Measurements from ENCODE around the gene CREB5. TPM values are rescaled to one million over a fixed set of nuclear protein-coding genes. Genes with fewer than 3 reads are reported as not detected.

Gene CREB5
- total and polyA plus RNA-seq, 7 donors: 0.86 to 33.8 (median 16.6) TPM

DNA sequence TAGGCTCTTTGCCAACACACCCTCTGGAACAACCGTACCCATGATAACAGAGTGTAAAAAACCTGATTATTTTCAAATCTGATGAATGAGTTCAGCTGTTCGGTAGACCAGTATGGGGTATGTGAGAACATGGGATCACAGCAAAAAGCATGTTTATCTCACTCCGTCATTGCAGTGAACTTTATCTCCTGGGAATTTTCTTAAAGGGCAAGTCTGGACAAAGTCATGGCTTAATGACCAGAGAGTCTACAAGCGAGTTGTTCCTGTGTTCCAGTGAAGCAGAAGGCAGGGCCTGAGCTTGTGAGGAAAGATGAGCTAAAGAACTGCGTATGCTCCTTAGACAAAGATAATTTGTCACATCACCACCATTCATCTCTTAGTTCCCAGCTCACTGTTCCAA, 326.1 kb downstream of the CREB5 start:
- H3K4me1 ChIP-seq: no peaks in the 10 kb centered on the region
- no peaks in the 10 kb centered on the region for H3K36me3 ChIP-seq (ENCODE audit: insufficient read depth in 1 of 2, low read depth in 1 of 2)
- H3K27ac ChIP-seq: no peak overlapping the region
- H3K4me3 ChIP-seq: no peak overlapping the region
- H3K27me3 ChIP-seq (ENCODE audit: insufficient read depth in 3 of 3, low read length in 2 of 3): no peaks in the 10 kb centered on the region
- ATAC-seq (peak in 1 of 4 donors; percentile 37), DNase-seq (no peak)
- intact Hi-C loops (cut with DNase I): no loop called here
- 41 to 61% (median 41%) methylated on average over 5 of the region's 5 CpGs for WGBS, 3 donors
- TF ChIP-seq, protein P1, sequence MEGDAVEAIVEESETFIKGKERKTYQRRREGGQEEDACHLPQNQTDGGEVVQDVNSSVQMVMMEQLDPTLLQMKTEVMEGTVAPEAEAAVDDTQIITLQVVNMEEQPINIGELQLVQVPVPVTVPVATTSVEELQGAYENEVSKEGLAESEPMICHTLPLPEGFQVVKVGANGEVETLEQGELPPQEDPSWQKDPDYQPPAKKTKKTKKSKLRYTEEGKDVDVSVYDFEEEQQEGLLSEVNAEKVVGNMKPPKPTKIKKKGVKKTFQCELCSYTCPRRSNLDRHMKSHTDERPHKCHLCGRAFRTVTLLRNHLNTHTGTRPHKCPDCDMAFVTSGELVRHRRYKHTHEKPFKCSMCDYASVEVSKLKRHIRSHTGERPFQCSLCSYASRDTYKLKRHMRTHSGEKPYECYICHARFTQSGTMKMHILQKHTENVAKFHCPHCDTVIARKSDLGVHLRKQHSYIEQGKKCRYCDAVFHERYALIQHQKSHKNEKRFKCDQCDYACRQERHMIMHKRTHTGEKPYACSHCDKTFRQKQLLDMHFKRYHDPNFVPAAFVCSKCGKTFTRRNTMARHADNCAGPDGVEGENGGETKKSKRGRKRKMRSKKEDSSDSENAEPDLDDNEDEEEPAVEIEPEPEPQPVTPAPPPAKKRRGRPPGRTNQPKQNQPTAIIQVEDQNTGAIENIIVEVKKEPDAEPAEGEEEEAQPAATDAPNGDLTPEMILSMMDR (IDR thresholded peaks at IDR 0.05): no peak
- H3K9me3 ChIP-seq: no peaks in the 10 kb centered on the region

DNA sequence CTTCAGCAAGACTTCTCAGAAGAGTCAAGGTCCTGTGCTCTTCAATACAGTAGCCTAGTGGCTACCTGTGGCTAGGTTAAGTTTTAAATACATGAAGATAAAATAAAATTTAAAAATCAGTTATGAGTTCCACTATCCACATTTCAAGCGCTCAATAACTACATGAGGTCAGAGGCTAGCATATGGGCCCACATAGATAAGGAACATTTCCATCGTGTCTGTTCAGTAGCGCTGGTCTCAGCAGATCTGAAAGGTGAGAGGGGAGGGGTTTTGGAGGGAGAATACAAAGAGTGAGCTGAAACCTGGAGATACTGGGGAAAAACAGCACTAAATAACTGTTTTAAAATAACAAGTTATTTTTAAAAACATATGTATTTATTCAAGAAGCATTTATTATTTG, 326.8 kb downstream of the CREB5 start:
- TF ChIP-seq, protein P1 (IDR thresholded peaks at IDR 0.05): no peak
- Histone ChIP-seq H3K27me3 (ENCODE audit: insufficient read depth in 3 of 3, low read length in 2 of 3) (no peaks in the 10 kb centered on the region), H3K4me3 (no peak overlapping the region), H3K27ac (no peak overlapping the region), H3K36me3 (ENCODE audit: insufficient read depth in 1 of 2, low read depth in 1 of 2) (no peaks in the 10 kb centered on the region), H3K9me3 (no peaks in the 10 kb centered on the region), H3K4me1 (no peaks in the 10 kb centered on the region)
- DNase-seq (no peak), ATAC-seq (no peak)
- intact Hi-C loops (cut with DNase I): no loop called here
- 83 to 91% (median 88%) methylated on average over 3 of the region's 3 CpGs for WGBS, 3 donors

DNA sequence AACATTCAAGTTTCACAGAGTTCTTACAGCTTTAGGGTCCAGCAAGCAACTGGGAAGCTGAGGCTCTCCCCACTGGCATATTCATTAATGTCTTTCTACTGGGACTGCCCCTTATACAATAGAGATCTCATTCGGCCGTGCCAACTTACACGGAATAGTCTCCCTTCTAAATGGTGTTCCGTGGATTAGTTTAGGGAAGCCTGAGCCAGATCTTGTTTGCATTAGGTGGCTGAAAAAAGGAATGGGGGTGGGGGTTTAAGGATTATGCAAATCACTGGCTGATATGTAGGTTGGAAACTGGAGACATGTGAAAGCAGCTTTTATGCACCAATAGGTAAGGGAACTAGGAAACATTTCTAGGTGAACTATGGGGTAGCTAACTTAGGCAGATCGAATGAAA, 327.5 kb downstream of the CREB5 start:
- WGBS, 3 donors: 37 to 69% (median 48%) methylated on average over 5 of the region's 5 CpGs
- no peaks in the 10 kb centered on the region for H3K27me3 ChIP-seq (ENCODE audit: insufficient read depth in 3 of 3, low read length in 2 of 3)
- peaks cover 1% of the 10 kb centered on the region for H3K4me1 ChIP-seq
- H3K36me3 ChIP-seq (ENCODE audit: insufficient read depth in 1 of 2, low read depth in 1 of 2): no peaks in the 10 kb centered on the region
- TF ChIP-seq, protein P1 (IDR thresholded peaks at IDR 0.05): no peak
- DNase-seq (no peak), ATAC-seq (no peak)
- no peak overlapping the region for H3K4me3 ChIP-seq
- intact Hi-C loops (cut with DNase I): no loop called here
- H3K27ac ChIP-seq: no peak overlapping the region
- no peaks in the 10 kb centered on the region for H3K9me3 ChIP-seq

DNA sequence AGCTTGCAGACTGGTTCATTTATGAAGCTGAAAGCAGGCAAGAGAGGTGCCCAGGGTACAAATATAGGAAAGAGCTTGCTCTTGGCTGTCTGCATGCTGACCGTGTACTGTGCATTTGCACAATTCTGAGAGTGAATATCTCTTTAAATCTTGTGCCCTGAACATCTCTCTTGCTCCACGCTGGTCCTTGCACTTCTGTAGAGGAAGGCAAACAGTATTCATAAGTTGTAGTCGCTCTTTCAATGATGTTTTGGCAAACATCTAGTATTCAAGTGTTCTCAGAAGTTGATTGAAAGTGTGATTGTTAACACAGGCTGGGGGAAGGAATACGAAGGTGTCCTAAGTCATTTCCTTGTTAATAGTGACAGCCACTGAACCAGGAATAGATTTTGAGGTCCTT, 332.6 kb downstream of the CREB5 start:
- no peak for DNase-seq

DNA sequence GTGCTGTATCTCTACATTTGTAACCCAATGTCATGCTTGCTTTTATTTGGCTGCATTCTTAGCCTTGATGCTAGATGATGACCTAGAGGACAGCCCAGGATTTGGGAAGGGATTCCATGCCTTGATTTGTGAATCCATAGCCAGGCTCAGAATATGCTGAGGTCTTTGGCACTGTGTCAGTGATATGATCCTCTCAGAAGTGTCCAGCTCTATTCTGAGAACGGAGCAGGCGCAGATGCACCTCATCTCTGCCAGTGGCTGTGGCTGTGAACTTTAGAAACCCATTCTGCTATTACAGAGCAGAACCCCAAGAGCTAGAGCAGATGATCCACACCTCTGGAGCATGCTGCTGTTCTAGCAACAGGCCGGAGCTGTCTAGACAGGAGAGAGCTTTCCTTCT, 333.0 kb downstream of the CREB5 start:
- ATAC-seq (peak; percentile 75 to 94 (median 92)), DNase-seq (peak in 1 of 2 donors; percentile 65)
- 20 to 30% (median 25%) methylated on average over 3 of the region's 3 CpGs for WGBS, 3 donors
- intact Hi-C loops (cut with DNase I): no loop called here
- TF ChIP-seq, protein P1 (IDR thresholded peaks at IDR 0.05): no peak
- Histone ChIP-seq H3K4me3 (peak overlapping the region; percentile 5), H3K4me1 (peaks cover 50% of the 10 kb centered on the region), H3K36me3 (ENCODE audit: insufficient read depth in 1 of 2, low read depth in 1 of 2) (no peaks in the 10 kb centered on the region), H3K9me3 (no peaks in the 10 kb centered on the region), H3K27me3 (ENCODE audit: insufficient read depth in 3 of 3, low read length in 2 of 3) (no peaks in the 10 kb centered on the region), H3K27ac (peak overlapping the region; percentile 53)

More for the DNA sequence above, 332.6 kb downstream of the CREB5 start:
- H3K36me3 ChIP-seq (ENCODE audit: insufficient read depth in 1 of 2, low read depth in 1 of 2): no peaks in the 10 kb centered on the region
- ATAC-seq: peak in 1 of 4 donors; percentile 30
- H3K27me3 ChIP-seq (ENCODE audit: insufficient read depth in 3 of 3, low read length in 2 of 3): no peaks in the 10 kb centered on the region
- no peak overlapping the region for H3K4me3 ChIP-seq
- H3K4me1 ChIP-seq: peaks cover 50% of the 10 kb centered on the region
- TF ChIP-seq, protein P1 (IDR thresholded peaks at IDR 0.05): no peak
- no peaks in the 10 kb centered on the region for H3K9me3 ChIP-seq
- peak overlapping the region; percentile 53 for H3K27ac ChIP-seq
- 19 to 35% (median 21%) methylated on average over 4 of the region's 4 CpGs for WGBS, 3 donors
- intact Hi-C loops (cut with DNase I): no loop called here

Measured in psoas muscle (tissue), 8 donors.